8988T (cell line): ENCODE results near the gene CSTPP1.

ENCODE experiments used
- DNase-seq: peaks from one replicate; pipeline ENCODE4 v3.0.0; 2011

The CSTPP1 gene

DNA sequence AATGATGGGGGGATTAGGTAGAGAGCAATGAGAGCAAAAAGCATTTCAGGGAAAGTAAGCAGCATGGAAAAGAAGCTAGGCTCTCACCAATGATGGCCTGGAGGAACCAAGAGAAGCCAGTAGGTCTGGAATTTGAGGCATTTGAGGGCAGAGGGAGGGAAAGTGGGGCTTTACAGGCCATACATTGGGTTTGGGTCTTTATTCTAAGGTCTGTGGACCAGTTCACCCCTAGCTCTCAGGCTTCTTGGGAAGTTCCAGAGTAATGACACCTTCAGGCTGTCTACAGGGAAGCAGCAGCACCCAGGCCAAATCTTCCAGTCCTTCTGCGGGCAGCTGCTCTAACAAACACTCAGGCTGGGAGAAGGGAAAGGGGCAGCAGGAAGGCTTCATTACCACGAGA, 210.7 kb downstream of the CSTPP1 start:
- no peak for DNase-seq

- DNase-seq, result no peak
These were observed 211.1 kb downstream of the CSTPP1 start for GRCh38 chr11:47147681-47148080.

- DNase-seq, result no peak
These were observed 211.7 kb downstream of the CSTPP1 start for GRCh38 chr11:47148270-47148669.

DNA sequence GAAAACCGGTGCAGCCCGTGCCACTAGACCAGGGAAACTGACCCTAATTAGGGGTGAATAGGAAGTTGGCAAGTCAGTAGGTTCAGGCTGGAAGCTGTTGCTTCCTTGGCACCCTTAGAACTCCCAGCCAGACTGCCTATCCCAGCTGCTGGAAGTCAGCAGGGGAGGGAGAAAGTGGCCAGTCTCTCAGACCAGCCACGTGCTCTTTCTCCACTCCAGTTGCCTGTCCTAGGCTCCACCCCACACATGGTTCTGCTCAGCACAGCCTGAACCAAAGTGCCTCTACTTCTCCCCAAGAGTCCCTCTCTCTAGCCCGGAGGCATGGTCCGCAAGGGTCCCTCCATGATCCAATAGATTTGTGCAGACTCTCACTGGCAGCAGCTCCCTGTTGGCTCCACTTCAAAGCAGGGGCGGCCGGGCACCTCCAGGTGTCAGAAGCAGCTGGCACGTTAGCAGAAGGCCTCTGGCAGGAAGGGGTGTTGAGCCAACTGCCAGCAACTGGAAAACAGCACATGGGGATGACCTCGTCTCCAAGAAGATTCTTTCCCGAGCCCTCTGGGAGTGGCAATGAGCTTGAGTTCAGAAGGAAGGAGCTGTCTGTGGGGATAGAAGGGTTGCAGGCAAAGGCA, 212.5 kb downstream of the CSTPP1 start:
- DNase-seq, result no peak

DNA sequence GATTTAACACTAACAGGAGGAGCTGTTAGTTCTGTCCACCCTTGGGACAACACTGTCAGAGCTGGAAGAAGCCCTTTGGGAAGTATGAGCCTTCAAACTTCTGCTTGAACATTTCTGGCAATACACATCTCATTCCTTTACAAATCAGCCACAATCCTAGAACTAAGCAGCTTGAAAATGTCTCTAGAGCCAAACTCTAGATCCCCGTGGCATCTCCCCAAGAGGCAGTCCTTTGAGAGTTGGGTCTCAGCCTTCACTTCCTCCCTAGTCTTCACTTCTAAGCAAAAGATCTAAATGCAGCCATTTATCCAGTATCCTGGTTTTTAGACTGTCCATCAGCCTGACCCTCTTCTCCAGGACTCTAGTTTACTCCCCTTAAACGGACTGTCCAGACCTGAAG, 213.2 kb downstream of the CSTPP1 start:
- no peak for DNase-seq

GRCh38 chr11:47152126-47152952, 215.8 kb downstream of the CSTPP1 start:
- DNase-seq, result no peak

- DNase-seq, result peak; percentile 92
These were observed 216.7 kb downstream of the CSTPP1 start for GRCh38 chr11:47152953-47153950.

GRCh38 chr11:47154616-47155570, 218.3 kb downstream of the CSTPP1 start:
- no peak for DNase-seq

GRCh38 chr11:47155879-47156278, 219.3 kb downstream of the CSTPP1 start:
- no peak for DNase-seq

- no peak for DNase-seq
These were observed 219.8 kb downstream of the CSTPP1 start for GRCh38 chr11:47156333-47156732.

DNA sequence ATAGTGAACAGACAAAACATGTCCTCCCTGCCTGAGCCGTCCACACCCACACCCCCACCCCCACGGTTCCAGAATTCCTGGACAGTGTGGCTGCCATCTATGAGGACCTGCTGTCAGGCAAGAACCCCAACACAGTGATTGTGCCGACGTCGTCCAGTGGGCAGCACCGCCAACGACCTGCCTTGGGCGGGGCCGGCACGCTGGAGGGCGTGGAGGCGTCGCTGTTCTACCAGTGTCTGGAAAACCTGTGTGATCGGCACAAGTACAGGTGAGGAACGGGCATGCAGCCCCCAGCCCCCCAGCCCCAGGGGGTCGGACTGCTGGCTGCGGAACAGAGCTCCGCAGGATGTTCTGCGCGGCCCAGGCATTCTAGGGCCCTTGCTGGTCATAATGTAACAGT, 220.4 kb downstream of the CSTPP1 start:
- no peak for DNase-seq

- DNase-seq, result no peak
These were observed 221.2 kb downstream of the CSTPP1 start for GRCh38 chr11:47157805-47158204.

GRCh38 chr11:47158242-47158641, 221.7 kb downstream of the CSTPP1 start:
- no peak for DNase-seq

- DNase-seq, result no peak
These were observed 224.2 kb downstream of the CSTPP1 start for GRCh38 chr11:47160753-47161133.

- DNase-seq, result peak; percentile 98
These were observed 224.7 kb downstream of the CSTPP1 start for GRCh38 chr11:47161134-47161854.

GRCh38 chr11:47161890-47162289, 225.3 kb downstream of the CSTPP1 start:
- DNase-seq, result no peak

- no peak for DNase-seq
These were observed 225.9 kb downstream of the CSTPP1 start for GRCh38 chr11:47162426-47162825.

DNA sequence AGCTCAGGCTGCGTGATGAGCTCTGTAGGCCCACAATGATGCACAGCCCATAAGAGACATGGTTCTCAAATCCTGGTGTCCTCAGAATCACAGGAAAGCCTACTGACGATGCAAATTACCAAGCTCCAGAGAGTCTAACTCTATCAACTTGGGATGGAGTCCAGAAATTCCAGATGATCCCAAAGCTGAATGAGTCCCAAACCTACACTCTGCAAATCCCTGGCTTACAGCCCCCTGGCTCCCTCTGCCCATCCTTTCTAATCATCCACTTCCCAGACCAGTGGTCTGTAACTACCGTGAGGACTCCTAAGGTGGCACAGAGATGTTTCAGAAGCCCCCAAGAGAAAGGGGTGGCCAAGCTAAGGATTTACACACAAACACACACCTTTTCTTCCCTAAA, 226.6 kb downstream of the CSTPP1 start:
- DNase-seq, result no peak

- DNase-seq, result no peak
These were observed 227.3 kb downstream of the CSTPP1 start for GRCh38 chr11:47163898-47164297.

DNA sequence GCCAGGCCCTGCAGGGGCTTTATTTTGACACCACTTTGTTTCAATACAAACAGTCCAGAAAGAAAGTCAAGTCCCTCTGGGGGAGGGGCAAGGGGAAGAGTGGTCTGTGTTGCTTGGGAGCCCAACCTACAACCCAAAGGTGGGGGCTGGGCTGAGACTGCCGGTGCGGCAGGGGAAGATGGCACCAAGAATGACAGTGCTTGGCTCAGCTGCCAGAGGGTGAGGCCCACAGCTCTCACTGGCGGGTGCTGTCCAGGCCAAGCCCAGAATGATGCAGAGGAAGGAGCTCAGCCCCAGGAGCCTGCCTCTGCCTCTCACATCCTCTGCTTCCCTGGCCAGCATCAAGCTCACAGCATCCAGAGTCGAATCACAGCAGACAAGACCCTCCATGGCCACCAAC, 227.8 kb downstream of the CSTPP1 start:
- no peak for DNase-seq

DNA sequence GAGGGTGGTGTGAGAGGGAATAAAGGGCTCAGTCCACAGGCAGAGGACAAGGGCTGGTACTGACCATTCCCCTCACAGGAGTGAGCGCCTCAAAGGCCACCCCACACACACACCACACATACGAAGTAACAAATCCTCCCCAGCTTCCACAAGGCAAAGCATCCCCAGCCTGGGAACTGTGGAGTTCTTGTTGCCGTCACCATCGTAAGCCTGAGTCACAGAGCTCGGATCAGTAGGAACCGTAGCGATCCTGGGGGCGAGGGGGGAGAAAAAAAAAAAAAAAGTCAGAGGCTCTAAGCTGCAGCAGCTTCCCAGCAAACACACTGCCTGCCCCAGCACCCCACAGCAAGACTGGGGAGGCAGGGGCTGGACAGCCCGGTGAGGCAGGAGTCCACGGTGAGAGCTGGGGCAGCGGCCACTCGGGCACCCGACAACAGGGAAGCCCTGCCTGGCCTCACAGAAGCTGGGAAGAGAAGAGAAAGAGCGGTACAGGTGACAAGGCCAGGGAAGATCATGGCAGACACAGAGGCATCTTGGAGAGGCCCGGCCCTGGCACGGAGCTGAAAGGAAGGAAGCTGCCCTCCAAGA, 228.8 kb downstream of the CSTPP1 start:
- no peak for DNase-seq
